Measurements from ENCODE around the gene TEPSIN.

TEPSIN gene

DNA sequence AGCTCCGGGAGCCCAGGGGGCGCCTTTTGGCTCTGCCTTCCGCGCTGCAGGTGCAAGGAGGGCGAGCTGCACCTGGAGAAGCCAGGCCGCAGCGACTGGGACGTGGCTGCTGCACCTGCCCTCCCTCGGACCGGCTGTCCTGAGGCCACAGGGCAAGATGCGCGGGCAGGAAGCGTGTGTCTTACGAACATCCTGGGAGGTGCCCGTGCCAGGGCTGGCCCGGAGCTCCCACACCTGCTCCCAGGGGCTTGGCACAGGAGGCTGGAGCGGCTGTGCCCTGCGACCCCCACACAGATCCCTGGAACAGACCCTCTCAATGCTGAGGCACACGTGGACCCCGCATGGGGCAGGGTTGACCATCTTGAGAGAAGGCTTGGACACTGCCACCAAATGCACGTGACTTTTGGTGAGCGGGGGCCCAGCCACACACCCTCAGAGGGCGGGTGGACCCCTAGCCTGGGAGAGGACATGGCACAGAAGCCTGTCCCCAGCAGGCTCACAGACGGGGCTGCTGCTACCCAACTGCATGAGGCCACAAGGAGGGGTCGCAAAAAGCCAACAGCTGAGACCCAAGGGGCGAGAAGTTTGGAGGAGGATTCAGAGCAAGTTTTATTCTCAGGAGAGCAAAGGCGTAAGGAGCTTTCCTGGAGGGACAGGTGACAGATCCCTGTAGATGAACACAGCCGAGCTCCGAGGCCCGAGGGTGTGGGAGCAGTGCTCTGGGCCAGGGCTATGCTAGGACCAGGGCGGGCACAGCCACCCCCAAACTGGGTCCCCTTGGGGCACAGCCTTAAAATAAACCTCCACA is 11.6 kb upstream of the TEPSIN start:
- DNase-seq, result no peak

DNA sequence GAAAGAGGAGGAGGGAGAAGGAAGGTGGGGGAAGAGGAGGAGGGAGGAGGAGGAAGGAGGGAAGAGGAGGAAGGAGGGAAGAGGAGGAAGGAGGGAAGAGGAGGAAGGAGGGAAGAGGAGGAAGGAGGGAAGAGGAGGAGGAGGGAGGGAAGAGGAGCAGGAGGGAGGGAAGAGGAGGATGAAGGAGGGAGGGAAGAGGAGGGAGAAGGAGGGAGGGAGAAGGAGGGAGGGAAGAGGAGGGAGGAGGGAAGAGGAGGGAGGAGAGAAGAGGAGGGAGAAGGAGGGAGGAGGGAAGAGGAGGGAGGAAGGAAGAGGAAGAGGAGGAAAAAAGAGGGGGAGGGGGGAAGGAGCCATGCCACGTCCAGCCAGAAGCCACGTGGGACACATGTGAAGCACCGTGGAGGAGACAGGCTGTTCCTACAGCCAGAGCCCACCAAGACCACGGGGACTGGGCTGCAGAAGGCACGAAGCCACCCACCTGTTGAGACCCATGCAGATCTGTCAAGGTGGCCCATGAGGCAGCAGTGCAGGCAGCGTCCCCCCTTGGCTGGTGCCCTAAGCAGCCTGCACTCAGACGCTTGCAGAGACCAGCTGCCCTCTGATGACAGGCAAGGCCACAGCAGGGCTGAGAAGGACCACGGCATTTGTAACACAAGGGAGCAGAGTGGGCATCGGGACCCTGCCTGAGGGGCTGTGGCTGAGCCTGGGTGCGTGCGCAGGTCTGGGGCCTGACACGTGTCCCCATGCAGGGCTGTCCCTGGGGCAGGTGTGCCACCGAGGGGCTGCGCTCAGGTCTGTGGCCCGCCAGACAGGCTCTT is 10.6 kb upstream of the TEPSIN start:
- no peak for DNase-seq

DNA sequence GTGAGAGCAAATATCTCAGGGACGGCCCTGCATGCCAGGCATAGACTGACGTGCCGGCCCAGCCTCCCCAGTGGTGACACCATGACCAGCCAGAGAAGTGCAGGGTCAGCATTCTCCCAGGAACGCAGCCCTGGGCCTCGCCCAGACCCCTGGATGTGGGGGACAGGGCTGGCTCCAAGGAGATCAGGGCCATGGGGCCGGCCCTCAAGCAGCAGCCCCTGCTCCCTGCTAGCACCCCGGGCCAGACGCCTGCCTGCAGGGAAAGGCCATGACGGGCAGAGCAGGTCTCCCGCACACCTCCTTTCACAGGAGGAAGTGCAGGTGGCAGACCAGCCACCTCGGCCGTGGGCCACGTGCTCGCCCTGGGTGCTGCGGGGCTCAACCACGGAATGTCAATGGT is 9.8 kb upstream of the TEPSIN start:
- DNase-seq, result no peak

DNA sequence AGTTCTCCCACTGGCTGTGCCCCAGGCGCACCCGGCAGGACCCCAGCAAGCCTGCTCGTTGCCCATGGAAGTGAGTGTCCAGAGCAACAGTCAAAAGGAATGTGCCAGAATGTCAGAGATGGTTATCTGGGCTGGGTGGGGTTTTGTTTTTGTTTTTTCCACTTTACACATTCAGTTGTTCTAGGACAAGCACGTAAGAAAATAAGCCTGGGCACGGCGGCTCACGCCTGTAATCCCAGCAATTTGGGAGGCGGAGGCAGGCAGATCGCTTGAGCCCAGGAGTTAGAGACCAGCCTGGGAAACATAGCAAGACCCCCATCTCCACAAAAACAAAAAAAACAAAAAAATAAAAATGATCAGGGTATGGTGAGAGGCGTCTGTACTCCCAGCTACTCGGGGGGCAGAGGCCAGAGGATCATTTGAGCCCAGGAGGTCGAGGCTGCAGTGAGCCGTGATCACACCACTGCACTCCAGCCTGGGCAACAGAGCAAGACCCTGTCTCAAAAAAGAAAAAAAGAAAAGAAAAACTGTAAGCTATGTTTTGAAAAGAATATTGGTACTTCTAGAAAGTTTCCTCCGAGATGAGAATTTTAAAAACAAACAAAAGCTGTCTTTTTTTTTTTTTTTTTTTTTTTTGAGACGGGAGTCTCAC is 8.6 kb upstream of the TEPSIN start:
- no peak for DNase-seq

DNA sequence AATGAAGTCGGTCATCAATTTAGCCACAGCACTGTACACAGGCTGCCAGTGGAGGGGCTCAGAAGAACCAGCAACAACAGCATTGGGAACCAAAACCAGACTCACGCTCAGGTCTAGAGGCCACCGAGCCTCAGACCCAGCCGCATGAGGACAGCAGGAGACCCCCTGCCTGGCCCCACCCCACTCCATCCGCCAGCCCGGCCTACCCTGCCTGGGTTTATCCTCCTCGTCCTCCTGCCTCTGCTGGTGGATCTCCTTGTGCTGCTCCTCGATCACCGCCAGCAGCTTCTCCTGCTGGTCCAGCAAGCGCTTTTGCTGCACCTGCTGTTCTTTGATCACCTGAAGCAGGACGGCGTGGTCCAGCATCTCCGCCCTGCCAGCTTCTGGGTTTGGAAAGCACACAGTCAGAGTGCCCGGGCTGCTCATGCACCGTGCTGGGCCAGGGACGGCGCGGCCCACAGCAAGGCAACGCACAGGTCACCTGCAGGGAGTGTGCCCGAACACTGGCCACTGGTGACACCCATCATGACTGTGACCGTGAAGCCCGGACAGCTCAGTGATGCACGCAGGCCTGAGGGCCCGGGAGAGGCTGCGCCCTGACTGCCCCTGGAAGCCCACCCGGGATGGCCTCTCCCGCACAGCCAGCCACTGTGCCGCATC is 8.0 kb upstream of the TEPSIN start:
- no peak for DNase-seq

DNA sequence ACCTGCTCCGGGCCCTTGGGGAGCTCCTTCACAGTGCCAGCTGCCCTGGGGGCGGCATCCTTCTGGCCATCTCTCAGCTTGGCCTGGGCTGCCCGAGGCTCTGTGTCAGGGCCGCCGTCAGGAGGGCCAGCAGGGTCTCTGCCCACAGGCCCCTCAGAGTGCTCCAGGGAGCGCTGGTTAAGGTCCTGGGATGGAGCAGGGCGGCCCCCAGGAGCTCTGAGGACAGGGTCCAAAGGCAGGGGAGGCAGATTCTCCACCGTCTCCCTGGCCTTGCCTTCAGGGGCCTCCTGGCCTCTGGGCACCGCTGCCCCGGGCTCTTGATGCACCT is 7.5 kb upstream of the TEPSIN start:
- no peak for DNase-seq

DNA sequence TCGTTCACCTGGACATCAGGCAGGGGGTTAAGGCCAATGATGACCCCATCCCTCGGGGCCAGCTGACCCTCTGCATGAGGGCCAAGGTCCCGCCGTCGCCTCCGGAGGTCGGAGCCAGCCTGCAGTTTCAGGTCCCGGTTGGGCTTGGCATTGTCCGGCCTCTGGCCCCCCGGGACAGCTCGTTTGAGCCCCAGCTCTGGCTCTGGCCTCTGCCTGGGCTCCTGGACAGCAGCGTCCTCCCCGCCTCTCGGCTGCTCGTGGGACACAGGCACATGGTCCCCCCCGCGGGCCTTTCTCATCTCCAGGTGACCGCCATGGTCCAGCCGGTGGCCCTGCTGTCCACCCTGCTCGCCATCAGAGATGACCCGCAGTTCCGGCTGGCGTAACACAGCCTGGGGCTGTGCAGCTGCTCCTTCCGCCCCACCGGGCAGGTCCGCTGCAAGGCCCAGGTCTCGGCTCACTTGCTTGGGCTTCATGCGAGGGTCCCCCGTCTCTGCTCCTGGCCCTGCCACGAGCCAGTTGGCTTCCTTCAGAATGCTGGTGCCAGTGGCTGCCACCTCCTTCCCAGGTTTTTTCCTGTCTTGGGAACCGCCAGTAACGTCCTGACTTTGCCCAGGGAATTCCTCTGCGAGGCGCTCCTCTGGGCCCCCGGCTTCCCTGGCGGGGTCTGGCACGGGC is 6.9 kb upstream of the TEPSIN start:
- no peak for DNase-seq

DNA sequence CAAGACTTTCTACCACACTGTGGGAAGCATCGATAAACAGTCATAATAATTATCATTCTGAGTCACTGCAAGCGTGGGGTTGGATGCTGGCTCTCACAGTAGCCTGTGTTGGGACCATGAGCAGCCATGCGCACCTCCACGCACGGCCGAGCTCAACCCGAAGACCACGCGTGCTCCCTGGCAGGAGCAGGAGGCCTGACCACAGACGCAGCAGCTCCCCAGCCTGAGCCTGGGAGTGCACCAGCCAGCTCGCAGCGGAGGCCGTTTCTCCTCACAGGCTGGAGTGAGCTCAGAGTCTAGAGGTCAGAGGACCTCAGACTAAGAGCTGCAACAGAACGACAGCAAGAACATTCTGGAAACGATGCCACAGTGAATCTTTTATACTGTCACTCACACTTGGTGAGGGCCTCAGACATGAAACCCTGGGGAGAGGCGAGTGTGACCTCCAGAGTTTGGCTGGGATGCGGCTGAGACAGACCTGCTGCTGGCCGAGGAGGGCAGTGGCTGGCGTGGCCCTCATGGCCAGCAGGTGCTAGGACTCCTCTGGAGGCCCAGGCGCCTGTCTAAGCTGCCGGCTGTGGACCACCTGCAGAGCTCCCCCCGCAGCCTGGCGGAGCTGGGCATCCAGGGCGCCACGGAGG is 6.3 kb upstream of the TEPSIN start:
- no peak for DNase-seq

DNA sequence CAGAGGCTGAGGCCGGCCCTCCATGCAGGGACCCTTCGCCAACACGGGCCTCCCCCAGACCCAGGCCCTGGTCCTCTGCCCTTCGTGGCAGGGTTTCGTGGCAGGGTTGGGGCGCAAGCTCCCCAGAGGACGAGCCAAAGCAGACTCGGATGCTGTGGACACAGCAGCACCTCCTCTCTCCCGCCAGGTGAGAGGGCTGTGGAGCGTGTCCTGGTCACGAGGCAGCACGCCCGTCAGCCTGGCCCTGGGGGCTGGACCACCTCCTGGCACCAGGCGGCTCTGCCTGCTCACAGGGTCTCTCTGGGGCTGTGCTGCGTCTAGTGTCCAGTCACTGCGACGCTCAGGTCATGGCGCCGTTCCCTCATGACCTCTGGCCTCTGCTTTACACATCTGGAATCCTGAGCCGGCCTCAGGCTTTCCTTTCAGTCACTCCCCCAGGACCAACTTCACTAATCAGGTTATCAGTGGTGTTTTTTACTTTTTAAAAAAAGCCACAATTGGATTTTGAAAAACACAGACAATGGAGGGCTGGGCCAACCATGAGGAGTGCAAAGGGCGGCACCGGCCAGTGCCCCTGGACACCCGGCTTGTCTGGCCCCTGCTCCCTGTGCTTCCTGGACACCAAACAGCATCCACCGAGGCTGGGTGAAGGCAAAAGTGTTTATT is 5.6 kb upstream of the TEPSIN start:
- no peak for DNase-seq

DNA sequence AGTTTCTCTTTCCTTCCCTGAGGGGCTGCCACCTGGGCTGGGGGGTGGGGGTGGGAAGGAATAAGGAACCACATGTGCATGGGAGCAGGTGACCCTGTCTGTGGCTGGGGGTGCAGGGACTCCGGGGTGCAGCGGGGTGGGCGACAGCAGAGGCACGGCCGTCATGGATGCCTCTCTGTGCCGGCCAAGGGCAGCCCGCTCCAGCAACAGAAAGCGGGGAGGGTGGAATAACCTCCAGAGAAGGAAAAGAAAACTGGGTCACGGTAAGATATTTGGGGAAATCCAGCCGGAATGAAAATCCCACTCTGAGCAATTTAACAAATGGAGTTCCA is 4.4 kb upstream of the TEPSIN start:
- DNase-seq, result no peak

DNA sequence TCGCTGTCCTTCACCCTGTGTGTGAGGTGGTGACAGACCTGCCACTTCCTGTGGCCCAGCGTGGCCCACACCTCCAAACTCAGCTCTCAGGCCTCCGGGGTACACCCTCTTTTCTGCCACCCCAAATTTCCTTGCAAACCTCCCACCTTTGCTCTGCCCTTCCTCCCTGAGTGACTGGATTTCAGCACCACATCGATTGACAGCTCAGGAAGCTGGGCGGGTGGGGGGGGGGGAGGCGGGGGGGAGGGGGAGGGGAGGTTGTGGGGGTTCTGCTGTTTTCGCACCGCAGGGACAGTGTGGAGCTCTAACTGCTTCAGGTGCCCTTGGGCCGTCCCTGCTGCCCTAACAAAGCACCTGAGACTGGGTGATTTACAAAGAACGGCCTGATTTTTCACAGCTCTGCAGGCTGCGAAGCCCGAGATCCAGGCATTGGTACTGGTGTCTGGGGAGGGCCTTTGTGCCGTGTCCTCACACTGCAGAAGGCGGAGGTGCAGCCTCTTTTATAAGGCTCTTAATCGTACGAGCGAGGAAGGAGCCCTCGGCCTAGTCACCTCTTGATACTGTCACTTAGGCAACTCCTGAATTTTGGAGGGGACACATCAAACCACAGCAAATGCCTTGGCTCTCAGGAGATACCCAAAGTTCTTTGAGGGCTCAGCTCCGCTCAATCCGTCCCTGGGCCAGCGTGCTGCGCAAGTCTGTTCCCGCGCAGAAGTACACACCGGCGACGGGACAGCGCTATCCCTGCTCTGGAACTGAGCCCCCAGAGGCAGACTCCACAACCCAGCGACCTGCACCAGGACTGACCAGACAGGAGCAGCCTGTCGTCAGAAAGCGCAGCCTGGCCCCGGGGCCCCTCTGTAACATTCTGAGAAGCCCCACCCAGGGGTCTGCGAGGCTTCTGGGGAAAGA is 3.8 kb upstream of the TEPSIN start:
- peak in 1 of 56 donors; percentile 16 for DNase-seq

DNA sequence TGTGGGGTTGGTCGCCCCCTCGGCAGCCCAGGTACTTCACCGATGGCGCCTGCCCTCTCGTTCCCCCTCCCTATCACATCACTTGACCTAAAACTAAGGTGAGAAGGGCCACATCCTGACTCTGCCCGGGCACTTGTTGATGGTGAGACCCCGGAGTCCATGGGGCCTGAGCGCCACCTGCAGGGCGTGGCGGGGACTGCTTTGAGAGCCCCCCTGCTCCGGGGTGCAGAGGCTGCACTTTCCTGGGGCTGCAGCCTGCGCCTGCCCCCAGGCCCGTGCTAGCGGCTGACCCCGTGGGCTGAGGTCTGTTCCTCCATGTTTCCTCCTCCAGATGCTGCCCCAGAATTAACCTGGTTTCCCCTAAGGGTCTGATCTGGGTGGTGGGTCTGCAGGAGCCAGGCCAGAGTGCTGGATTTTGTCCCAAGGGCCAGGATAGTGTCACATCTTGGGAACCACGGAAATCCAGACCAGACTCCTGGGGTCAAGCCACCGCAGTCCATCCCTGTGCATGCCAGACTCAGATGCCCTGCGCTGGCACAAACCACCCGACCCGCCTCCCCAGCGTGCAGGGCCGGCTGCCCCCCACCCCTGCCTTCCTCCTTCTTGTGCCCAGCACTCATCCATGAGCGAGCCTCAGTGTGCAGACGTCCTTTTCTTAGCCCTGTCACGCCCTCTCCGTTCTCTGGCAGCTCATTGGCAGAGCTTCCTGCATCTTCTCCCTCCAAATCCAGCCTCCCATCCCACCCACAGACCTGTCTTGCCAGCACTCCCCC is 3.0 kb upstream of the TEPSIN start:
- peak in 35 of 56 donors; percentile 5 to 69 (median 25) for DNase-seq

DNA sequence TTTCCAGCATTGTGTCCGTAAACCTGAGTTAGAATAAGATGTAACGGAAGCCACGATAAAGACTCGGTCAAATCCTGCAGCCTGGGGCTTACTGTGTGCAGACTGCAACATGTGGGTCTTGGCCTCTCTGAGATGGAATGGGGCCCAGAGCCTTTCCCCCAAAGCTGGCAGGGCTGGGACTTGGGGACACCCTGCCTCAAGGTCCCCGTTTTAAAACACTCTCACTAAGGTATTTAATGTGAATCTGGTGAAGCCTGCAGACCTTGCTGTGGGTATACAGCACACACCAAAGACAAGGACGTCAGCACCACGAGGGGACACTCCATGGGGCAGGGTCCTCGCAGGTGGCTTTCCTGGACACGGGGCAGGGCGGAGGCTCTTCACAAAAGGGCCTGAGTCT is 2.3 kb upstream of the TEPSIN start:
- no peak for DNase-seq

DNA sequence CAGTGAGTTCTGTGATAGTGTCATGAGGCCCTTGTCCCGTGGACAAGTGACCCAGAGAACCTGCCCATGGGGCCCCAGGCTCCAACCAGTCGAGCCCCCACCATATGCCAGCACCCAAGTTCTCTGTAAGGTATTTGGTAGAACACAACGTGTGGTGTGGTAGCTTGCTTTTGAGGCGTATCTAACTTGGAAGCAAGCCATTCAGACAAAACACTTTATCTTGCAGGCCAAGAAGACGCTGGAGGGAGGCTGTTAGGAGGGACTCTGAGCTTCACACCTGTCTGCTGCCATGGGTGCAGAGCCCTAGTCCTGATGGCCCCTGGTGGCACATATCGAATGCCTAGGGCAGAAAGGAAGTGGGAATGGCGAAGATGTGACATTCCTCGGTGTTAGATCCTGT is 1.9 kb upstream of the TEPSIN start:
- DNase-seq, result no peak

DNA sequence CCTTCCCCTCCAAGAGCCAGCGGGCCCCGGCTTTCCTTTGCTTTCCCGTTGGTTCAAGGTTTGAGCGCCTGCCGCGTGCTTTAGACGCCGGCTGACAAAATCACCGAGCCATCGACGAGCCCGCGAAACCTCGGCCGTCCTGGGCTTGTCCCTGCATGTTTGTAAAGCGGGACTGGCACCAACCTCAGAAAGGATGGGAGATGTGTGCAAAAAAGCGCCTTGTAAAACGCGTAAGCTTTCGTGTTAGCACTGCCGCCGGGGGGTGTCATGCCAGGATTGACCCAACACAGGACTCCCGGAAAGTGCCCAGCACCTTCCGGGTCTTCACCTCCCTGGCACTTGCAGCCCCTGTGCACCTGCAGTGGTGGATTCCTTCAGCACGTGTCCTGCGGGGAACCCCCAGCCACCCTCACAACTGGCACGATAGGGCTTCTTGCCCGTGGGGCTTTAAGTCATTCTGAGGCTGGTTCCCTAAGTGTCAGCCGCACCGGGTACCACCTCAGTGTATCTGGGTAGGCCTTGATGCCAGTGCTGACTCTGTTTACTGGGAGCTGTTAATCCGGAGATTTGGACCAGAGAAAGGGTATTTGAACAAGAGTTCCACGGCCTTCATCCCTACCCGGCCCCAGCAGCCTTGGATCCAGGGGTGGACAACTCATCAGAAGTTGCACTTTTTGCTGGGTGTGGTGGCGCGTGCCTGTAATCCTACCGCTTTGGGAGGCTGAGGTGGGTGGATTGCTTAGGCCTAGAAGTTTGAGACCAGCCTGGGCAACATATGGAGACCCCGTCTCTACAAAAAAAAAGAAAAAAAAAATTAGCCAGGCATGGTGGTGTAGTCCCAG is 1.1 kb upstream of the TEPSIN start:
- peak in 2 of 56 donors; percentile 28 to 31 for DNase-seq

DNA sequence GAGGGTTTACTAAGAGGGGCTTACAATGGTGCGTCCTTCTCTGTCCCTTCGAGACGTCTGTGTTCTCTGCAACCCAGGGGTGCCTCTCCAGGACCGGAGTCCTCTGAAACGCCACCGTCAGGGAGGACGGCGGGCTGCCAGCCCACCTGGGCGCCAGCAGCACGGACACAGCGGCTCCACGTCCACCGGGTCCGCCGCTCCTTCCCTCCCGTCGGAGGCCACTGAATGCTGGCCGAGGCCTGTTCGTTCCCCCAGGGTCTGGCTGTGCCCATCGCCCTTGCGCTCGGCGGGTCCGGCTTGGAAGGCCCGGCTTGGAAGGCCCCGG is 403 bp downstream of the TEPSIN start:
- no peak for DNase-seq
